Upper lobe of right lung (tissue), 1 donor: ENCODE data around the gene LTBP2. TPM values are rescaled to one million over a fixed set of nuclear protein-coding genes. Genes with fewer than 3 reads are reported as not detected.
A peak's percentile ranks its signal among the peaks of the same experiment; 100 is the strongest.

ENCODE experiments used
- ATAC-seq: fragments of 200-7000 bp; cut with Tn5 transposase; one replicate; pipeline ENCODE4 v1.9.1; 2020; ENCODE audit warnings: mild to moderate bottlenecking, moderate library complexity
- DNase-seq: peaks from one replicate; pipeline ENCODE4 v3.0.0-alpha.2; 2020
- H3K27ac ChIP-seq: fragments of 200-600 bp; one replicate; pipeline ENCODE4 v1.8.0; 2022
- H3K27me3 ChIP-seq: fragments of 200-600 bp; one replicate; pipeline ENCODE4 v1.8.0; 2022; ENCODE audit warnings: mild to moderate bottlenecking
- H3K36me3 ChIP-seq: fragments of 200-600 bp; one replicate; pipeline ENCODE4 v1.8.0; 2022
- H3K4me1 ChIP-seq: fragments of 200-600 bp; one replicate; pipeline ENCODE4 v1.8.0; 2022
- H3K4me3 ChIP-seq: fragments of 200-600 bp; one replicate; pipeline ENCODE4 v1.8.0; 2022; ENCODE audit warnings: mild to moderate bottlenecking
- H3K9me3 ChIP-seq: fragments of 200-600 bp; one replicate; pipeline ENCODE4 v1.8.0; 2022
- intact Hi-C: fragments of 100-400 bp; cut with DNase I; formaldehyde crosslinking; loops from one replicate; pipeline ENCODE4 v1.11.0; 2022
- total RNA-seq: library from RNA; stranded (reverse); fragmentation: NEBNext Ultra II Directional; extraction: Animal tissue kit (Norgen Biotek cat#: 25700); gene quantifications from one replicate; pipeline ENCODE4 v1.2.1, GENCODE V29; 2021
- TF ChIP-seq, protein P1 (sequence below): fragments of 200-600 bp; IDR thresholded peaks from one replicate; pipeline ENCODE4 v1.8.0; 2022; ENCODE audit warnings: antibody characterized with exemption
- donor health status: DM: no; HTN: yes; CAD: no; lungs with severe emphysema.

LTBP2 gene
- total RNA-seq, 1 donor from 2014 or later: 117 TPM

DNA sequence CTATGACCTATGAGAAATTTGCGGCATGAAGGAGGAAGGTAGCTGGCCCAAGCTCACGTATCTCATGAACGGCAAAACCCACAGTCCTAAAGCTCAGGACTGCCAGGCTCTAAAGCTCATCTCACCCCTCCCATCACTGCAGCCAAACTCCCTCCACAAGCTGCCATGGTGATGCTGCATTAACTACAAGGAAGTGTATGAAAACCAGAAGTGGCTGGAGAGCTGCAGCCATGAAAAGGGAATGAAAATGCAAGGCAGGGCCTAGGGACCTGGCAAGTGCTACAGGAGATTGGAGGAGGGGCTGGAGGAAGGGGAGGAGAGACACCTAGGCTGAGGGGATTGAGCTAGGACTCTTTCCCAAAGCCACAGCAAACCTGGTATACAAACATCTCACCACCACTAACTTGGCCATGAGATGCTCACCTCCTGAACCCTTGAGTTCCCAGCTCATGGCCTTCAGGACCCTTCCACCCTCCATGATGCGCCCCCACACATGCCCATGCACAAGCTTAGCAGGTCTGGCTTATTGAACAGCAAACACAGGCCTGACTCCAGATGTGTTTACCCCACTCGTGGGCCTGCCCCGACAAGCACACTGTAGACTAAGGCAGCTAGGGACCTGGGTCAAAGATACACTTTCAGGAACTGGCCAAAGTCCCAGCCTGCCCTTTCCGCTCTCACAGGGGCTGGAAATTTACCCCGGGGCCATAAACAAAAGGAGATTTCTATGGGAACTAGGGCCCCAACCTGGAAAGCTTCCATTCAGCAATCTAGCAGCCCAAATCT lies 42.0 kb downstream of the LTBP2 start:
- intact Hi-C loops: no loop called here

DNA sequence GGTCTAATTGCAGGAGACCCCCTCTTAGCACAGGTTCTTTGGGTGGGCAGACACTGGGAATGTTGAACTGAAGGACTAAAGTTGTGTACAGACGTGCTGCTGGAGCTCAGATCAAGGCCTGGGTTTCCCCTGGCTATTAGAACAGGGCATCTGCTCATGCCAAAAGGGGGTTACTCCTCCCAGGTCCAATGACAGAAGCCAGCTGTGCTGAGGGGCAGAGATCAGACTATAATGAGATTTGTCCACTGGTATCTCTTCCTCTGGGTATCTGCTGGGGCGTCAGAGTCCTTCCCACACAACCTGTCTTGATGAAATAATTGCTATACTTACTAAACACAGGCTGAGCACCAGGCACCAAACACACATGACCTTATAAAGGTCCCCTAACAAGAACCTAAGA lies 42.6 kb downstream of the LTBP2 start:
- no peak overlapping the region for H3K4me3 ChIP-seq
- no peaks in the 10 kb centered on the region for H3K9me3 ChIP-seq
- no peaks in the 10 kb centered on the region for H3K27me3 ChIP-seq
- intact Hi-C loops: no loop called here
- ATAC-seq (no peak), DNase-seq (no peak)
- H3K4me1 ChIP-seq: peaks cover 60% of the 10 kb centered on the region
- TF ChIP-seq, protein P1, sequence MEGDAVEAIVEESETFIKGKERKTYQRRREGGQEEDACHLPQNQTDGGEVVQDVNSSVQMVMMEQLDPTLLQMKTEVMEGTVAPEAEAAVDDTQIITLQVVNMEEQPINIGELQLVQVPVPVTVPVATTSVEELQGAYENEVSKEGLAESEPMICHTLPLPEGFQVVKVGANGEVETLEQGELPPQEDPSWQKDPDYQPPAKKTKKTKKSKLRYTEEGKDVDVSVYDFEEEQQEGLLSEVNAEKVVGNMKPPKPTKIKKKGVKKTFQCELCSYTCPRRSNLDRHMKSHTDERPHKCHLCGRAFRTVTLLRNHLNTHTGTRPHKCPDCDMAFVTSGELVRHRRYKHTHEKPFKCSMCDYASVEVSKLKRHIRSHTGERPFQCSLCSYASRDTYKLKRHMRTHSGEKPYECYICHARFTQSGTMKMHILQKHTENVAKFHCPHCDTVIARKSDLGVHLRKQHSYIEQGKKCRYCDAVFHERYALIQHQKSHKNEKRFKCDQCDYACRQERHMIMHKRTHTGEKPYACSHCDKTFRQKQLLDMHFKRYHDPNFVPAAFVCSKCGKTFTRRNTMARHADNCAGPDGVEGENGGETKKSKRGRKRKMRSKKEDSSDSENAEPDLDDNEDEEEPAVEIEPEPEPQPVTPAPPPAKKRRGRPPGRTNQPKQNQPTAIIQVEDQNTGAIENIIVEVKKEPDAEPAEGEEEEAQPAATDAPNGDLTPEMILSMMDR: no peak
- H3K36me3 ChIP-seq: no peaks in the 10 kb centered on the region
- H3K27ac ChIP-seq: peak overlapping the region; percentile 77

More for the DNA sequence above, 42.0 kb downstream of the LTBP2 start:
- no peak for ATAC-seq
- H3K4me3 ChIP-seq: no peak overlapping the region
- H3K36me3 ChIP-seq: no peaks in the 10 kb centered on the region
- TF ChIP-seq, protein P1: no peak
- DNase-seq: no peak
- no peaks in the 10 kb centered on the region for H3K27me3 ChIP-seq
- peaks cover 60% of the 10 kb centered on the region for H3K4me1 ChIP-seq
- H3K9me3 ChIP-seq: no peaks in the 10 kb centered on the region
- H3K27ac ChIP-seq: peak overlapping the region; percentile 77

DNA sequence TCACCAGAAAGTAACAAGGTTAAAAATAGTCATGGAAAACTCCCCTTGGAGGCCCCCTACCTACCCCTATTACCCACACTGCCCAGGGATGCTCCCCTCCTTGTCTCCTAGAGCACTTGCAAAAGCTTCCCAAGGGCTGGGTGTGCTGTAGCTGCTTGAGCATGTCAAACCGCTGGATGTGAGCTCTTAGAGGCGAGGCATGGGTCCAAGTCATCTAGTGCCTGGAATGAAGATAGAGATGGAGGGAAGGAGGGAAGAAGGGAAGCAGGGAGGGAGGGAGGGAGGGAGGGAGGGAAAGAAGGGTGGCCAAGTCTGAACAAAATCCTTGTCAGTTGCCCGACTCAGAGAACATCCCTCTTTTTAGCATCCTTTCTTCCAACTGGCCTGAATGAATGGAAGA lies 43.1 kb downstream of the LTBP2 start:
- intact Hi-C loops: no loop called here
- Histone ChIP-seq H3K36me3 (no peaks in the 10 kb centered on the region), H3K27ac (peak overlapping the region; percentile 77), H3K9me3 (no peaks in the 10 kb centered on the region), H3K4me1 (peaks cover 55% of the 10 kb centered on the region), H3K27me3 (no peaks in the 10 kb centered on the region), H3K4me3 (no peak overlapping the region)
- ATAC-seq (no peak), DNase-seq (no peak)
- TF ChIP-seq, protein P1: no peak

DNA sequence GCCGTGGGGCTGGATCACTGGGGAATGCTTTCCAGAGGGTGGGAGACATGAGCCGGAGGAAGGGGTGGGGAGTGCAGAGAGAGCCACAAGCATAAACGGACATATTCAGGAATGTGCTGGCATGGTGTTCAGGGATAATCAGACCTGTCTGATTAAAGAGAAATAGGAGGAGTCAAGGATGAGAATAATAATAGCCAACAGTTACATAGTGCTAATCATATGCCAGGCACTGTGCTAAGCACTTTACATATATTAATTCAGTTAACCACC lies 43.7 kb downstream of the LTBP2 start:
- Histone ChIP-seq H3K27ac (peak overlapping the region; percentile 70), H3K9me3 (no peaks in the 10 kb centered on the region), H3K4me1 (peaks cover 53% of the 10 kb centered on the region), H3K4me3 (no peak overlapping the region), H3K27me3 (no peaks in the 10 kb centered on the region), H3K36me3 (no peaks in the 10 kb centered on the region)
- ATAC-seq (no peak), DNase-seq (no peak)
- TF ChIP-seq, protein P1: no peak
- intact Hi-C loops: no loop called here

DNA sequence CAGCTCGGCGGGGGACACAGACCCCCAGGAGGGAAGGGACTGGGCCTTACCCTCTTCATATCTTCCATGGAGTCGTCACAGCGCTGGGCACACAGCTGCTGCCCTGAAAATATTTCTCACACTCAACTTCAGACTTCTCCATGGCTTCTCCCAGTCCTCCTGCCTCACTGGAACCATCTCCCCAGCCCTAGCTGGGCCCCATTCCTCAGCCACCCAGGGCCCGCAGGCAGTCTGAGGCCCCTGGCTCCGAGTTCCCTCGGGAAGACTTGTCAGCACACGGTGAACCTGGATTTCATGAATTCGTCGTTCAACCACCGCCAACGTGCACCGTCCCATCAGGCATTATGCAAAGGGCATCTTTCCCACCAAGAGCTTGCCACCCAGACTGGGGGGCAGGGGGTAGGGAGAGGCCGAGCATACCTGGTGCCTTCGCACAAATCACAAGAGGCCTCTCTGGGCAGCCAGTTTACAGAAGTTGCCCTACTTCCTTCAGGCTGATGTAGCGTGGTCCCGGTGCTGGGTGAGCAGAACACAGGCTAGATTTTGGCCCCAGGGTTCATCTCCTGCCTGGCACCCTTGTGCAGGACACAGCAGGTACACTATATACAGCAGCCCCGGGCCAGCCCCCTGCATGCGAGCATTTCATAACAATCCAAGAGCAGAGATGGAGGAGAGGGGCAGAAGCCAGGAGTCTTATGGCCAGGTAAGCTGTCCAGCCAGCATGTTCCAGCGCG lies 44.2 kb downstream of the LTBP2 start:
- intact Hi-C loops: no loop called here
- ATAC-seq (no peak), DNase-seq (no peak)
- H3K4me3 ChIP-seq: no peak overlapping the region
- H3K27ac ChIP-seq: peak overlapping the region; percentile 70
- no peaks in the 10 kb centered on the region for H3K9me3 ChIP-seq
- no peaks in the 10 kb centered on the region for H3K36me3 ChIP-seq
- TF ChIP-seq, protein P1: no peak
- no peaks in the 10 kb centered on the region for H3K27me3 ChIP-seq
- H3K4me1 ChIP-seq: peaks cover 49% of the 10 kb centered on the region
